Measurements from ENCODE around the gene ADAMTS7. TPM values are rescaled to one million over a fixed set of nuclear protein-coding genes. Genes with fewer than 3 reads are reported as not detected.
"Not testable (repeated sequence)": the region's sequence is repeated elsewhere in the genome, so short reads cannot be mapped to it uniquely, and the experiment has no call there.

Gene ADAMTS7
- total RNA-seq, 4 donors from 2014 or later = 0.95 to 4.8 (median 1.7) TPM

GRCh38 chr15:78740904-78741274, 70.4 kb downstream of the ADAMTS7 start:
- 76 to 80% methylated on average over 1 to 6 of the region's 7 CpGs for WGBS, 2 donors (ENCODE audit: low coverage in 1 of 2)
- in situ Hi-C loops (cut with MboI; ENCODE audit: low pct_ligation_motif_present in 1 of 4, low pct_unique_long_range_greater_than_20kb in 1 of 4, low sequenced_read_pairs in 3 of 4) = loop anchor here in 1 of 4 donors (25.0 kb wide), 1 partner anchor 804 kb away; no protein-coding TSS in a partner anchor
- intact Hi-C loops (cut with DNase I; ENCODE audit: low total_unique reads) = no loop called here
- TF ChIP-seq POLR2AphosphoS5 (IDR thresholded peaks at IDR 0.05) (no peak), EP300 (IDR thresholded peaks at IDR 0.05; ENCODE audit: low read depth) (no peak), POLR2A (IDR thresholded peaks at IDR 0.05) (no peak)
- TF ChIP-seq, protein P1, sequence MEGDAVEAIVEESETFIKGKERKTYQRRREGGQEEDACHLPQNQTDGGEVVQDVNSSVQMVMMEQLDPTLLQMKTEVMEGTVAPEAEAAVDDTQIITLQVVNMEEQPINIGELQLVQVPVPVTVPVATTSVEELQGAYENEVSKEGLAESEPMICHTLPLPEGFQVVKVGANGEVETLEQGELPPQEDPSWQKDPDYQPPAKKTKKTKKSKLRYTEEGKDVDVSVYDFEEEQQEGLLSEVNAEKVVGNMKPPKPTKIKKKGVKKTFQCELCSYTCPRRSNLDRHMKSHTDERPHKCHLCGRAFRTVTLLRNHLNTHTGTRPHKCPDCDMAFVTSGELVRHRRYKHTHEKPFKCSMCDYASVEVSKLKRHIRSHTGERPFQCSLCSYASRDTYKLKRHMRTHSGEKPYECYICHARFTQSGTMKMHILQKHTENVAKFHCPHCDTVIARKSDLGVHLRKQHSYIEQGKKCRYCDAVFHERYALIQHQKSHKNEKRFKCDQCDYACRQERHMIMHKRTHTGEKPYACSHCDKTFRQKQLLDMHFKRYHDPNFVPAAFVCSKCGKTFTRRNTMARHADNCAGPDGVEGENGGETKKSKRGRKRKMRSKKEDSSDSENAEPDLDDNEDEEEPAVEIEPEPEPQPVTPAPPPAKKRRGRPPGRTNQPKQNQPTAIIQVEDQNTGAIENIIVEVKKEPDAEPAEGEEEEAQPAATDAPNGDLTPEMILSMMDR (IDR thresholded peaks at IDR 0.05) = no peak
- H3K27ac ChIP-seq = no peak overlapping the region
- H3K36me3 ChIP-seq = no peaks in the 10 kb centered on the region
- DNase-seq = no peak
- H3K4me3 ChIP-seq = no peak overlapping the region
- no peaks in the 10 kb centered on the region for H3K9me3 ChIP-seq
- no peaks in the 10 kb centered on the region for H3K27me3 ChIP-seq
- peaks cover 0 to 4% (median 1%) of the 10 kb centered on the region in 4 donors for H3K4me1 ChIP-seq

DNA sequence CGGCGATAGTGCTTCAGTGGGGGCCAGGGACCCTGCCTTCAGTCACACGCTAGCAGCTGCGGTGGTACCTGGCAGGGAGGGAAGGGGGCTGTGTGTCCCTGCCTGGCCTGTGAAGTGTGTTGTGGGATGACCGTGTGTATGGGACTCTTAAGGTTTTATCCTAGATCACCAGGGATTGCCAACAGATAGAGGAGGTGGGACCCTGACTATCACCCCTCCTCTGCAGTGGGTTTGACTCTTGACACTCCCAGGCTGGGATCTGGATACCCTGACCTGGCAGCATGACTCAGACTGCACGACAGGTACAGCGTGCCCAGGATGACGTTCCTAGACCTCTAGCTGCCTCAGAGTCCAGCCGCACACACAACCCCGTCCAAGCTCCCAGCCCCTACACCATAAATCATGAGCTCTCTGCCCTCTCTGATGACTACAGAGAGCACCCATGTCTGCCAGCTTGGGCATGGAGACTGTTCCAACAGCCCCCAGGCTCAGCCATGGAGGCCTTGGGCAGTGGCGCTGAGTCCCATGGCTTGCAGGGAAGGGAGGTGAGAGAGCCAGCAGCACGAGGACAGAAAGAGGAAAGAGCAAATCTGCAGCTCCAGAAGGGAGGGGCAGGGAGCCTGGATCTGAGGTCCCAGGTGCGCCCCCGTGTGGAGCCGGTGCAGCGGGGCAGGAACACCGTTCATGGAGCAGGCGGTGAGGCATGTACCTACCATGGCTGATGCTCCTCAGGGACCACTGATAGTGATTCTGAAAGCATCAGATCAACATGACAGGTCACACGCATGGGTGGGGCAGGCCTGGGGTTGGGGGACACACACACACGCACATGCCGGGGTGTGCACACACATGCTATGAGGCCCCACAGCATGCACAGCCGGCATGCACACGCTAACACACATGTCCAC, 71.0 kb downstream of the ADAMTS7 start:
- H3K4me3 ChIP-seq = no peak overlapping the region
- in situ Hi-C loops (cut with MboI; ENCODE audit: low pct_ligation_motif_present in 1 of 4, low pct_unique_long_range_greater_than_20kb in 1 of 4, low sequenced_read_pairs in 3 of 4) = loop anchor here in 1 of 4 donors (25.0 kb wide), 1 partner anchor 803 kb away; no protein-coding TSS in a partner anchor
- no peaks in the 10 kb centered on the region for H3K36me3 ChIP-seq
- no peaks in the 10 kb centered on the region for H3K27me3 ChIP-seq
- peaks cover 0 to 4% (median 1%) of the 10 kb centered on the region in 4 donors for H3K4me1 ChIP-seq
- no peak overlapping the region for H3K27ac ChIP-seq
- TF ChIP-seq POLR2A (IDR thresholded peaks at IDR 0.05) (no peak), POLR2AphosphoS5 (IDR thresholded peaks at IDR 0.05) (no peak), EP300 (IDR thresholded peaks at IDR 0.05; ENCODE audit: low read depth) (no peak)
- TF ChIP-seq, protein P1 (IDR thresholded peaks at IDR 0.05) = peak in 4 of 5 experiments; percentile 23 to 46 (median 37)
- peak; percentile 83 for DNase-seq
- WGBS, 2 donors (ENCODE audit: low coverage in 1 of 2) = 34% methylated on average over 19 of the region's 23 CpGs; no CpG with 5 or more reads in 1 of the 2 donors
- H3K9me3 ChIP-seq = no peaks in the 10 kb centered on the region
- intact Hi-C loops (cut with DNase I; ENCODE audit: low total_unique reads) = loop anchor here (10.0 kb wide), 1 partner anchor 685 kb away; no protein-coding TSS in a partner anchor

DNA sequence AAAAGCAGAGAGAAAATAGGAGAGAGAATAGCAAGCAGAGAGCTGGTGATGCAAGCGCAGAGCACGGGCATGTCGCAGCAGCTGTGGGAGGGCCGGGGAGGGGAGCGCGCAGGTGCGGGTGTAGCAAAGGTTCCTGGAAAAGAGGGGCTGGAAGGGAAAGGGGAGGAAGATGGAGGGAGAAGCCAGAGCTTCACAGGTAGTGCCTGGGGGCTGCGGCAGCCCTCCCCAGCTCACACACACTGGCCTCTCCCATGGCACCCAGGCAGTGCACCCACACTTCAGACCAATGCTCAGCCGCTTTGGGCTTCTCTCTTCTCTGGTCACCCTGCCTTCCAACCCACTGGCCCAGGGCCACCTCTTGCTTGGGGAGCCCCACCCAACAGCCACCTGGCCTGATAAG, 72.1 kb downstream of the ADAMTS7 start:
- Histone ChIP-seq H3K9me3 (no peaks in the 10 kb centered on the region), H3K4me1 (peaks cover 0 to 4% (median 1%) of the 10 kb centered on the region in 4 donors), H3K36me3 (no peaks in the 10 kb centered on the region), H3K27ac (no peak overlapping the region), H3K4me3 (no peak overlapping the region), H3K27me3 (no peaks in the 10 kb centered on the region)
- DNase-seq = peak; percentile 4
- intact Hi-C loops (cut with DNase I; ENCODE audit: low total_unique reads) (loop anchor here (10.0 kb wide), 1 partner anchor 684 kb away; no protein-coding TSS in a partner anchor), in situ Hi-C loops (cut with MboI; ENCODE audit: low pct_ligation_motif_present in 1 of 4, low pct_unique_long_range_greater_than_20kb in 1 of 4, low sequenced_read_pairs in 3 of 4) (loop anchor here in 1 of 4 donors (25.0 kb wide), 1 partner anchor 802 kb away; no protein-coding TSS in a partner anchor)
- TF ChIP-seq, protein P1 (IDR thresholded peaks at IDR 0.05) = no peak
- TF ChIP-seq POLR2A (IDR thresholded peaks at IDR 0.05) = no peak
- no peak for TF ChIP-seq POLR2AphosphoS5 (IDR thresholded peaks at IDR 0.05)
- TF ChIP-seq EP300 (IDR thresholded peaks at IDR 0.05; ENCODE audit: low read depth) = no peak
- WGBS, 2 donors (ENCODE audit: low coverage in 1 of 2) = 94% methylated on average over 9 of the region's 9 CpGs; no CpG with 5 or more reads in 1 of the 2 donors

DNA sequence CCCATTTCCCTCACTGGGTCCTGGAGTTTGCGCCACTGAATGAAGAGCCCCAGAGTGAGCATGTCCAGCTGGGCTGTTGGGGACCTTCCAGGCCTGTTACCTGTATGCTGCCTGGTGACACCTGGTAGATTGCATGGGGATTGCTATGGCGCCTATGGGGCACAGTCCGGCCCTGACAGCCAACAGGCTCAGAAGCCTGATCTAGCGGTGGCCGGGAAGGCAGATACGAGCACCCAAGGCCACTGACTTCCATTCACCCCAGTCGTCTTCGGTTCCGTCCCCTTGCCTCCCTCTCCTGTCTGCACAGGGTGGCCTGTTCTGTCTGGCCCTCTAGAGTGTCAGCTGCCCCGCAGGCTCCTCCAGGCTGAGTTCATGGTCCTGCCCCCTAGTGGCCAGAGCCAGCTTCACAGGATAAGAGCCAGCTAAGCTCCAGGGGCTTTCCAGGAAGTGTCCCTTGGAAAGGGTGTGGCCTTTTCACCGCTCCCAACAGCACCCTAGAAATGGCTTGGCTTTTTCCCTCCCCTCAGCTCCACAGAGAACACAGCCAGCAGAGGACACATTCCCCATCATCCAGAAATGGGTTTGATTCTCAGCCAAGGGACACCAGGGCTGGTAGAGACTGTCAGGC, 73.2 kb downstream of the ADAMTS7 start:
- in situ Hi-C loops (cut with MboI; ENCODE audit: low pct_ligation_motif_present in 1 of 4, low pct_unique_long_range_greater_than_20kb in 1 of 4, low sequenced_read_pairs in 3 of 4) = loop anchor here in 1 of 4 donors (25.0 kb wide), 1 partner anchor 801 kb away; no protein-coding TSS in a partner anchor
- intact Hi-C loops (cut with DNase I; ENCODE audit: low total_unique reads) = loop anchor here (10.0 kb wide), 1 partner anchor 683 kb away; no protein-coding TSS in a partner anchor
- not testable (repeated sequence) for H3K27ac ChIP-seq, H3K36me3 ChIP-seq, H3K27me3 ChIP-seq, DNase-seq, H3K9me3 ChIP-seq, H3K4me1 ChIP-seq, H3K4me3 ChIP-seq
- WGBS, 2 donors (ENCODE audit: low coverage in 1 of 2) = 71 to 100% methylated on average over 1 to 10 of the region's 11 CpGs
- TF ChIP-seq, protein P1 (IDR thresholded peaks at IDR 0.05) = peak in 3 of 5 experiments; percentile 16 to 50 (median 36)
